Stimulated activated memory B cell treated with anti-CD40 and anti-IgM and Interleukin-4, amounts not matched to agents 10 μg/mL and 1 μg/mL and 100 μg/mL, for 72 hours (primary cell): Measurements from ENCODE around the gene SCN10A.

Source experiments
- ATAC-seq: fragments of 150-1000 bp; cut with Tn5 transposase; 2 replicates; pipeline ENCODE4 v1.10.0; 2021
- H3K27ac Mint-ChIP-seq: one replicate; pipeline ENCODE4 v1.8.0; 2022; ENCODE audit warnings: mild to moderate bottlenecking, mixed read lengths
- H3K27me3 Mint-ChIP-seq: one replicate; pipeline ENCODE4 v1.8.0; 2022; ENCODE audit warnings: mixed read lengths
- H3K36me3 Mint-ChIP-seq: one replicate; pipeline ENCODE4 v1.8.0; 2022; ENCODE audit warnings: mixed read lengths
- H3K4me1 Mint-ChIP-seq: one replicate; pipeline ENCODE4 v1.8.0; 2022; ENCODE audit warnings: mixed read lengths
- H3K4me3 Mint-ChIP-seq: one replicate; pipeline ENCODE4 v1.8.0; 2022; ENCODE audit warnings: mild to moderate bottlenecking, moderate library complexity, mixed read lengths
- H3K9me3 Mint-ChIP-seq: one replicate; pipeline ENCODE4 v1.8.0; 2022; ENCODE audit warnings: mixed read lengths

Gene SCN10A

DNA sequence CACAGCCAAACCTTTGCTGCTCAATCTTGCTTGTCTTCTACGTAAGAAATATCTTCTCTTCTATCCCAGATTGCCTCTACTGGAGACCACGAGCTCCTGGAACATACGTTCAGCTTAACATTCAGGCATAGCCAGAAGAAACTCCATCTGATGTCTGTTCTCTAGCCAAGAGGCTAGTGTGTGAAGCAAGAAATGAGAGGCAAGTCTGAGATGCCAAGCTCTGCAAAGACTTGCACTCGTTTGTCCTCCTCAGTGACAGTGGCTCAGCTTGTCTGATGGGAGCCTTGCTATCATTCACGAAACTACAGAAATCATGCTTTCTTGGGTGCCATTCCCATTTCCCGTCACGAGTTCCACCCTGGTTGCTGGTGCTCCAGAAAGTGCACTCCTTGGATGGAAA, at the start of gene SCN10A:
SCN10A (minus strand) TSS at position 192 of the 400 bp plus-strand sequence. CDS start 22,207 bp downstream, outside the sequence.
- H3K4me1 Mint-ChIP-seq, result no peaks in the 10 kb centered on the region
- H3K27ac Mint-ChIP-seq, result no peak within 1 kb of the TSS
- no peak for ATAC-seq
- peaks cover 6% of the 10 kb centered on the region for H3K27me3 Mint-ChIP-seq
- no peaks in the 10 kb centered on the region for H3K9me3 Mint-ChIP-seq
- no peak within 1 kb of the TSS for H3K4me3 Mint-ChIP-seq
- no peaks in the 10 kb centered on the region for H3K36me3 Mint-ChIP-seq

- no peaks in the 10 kb centered on the region for H3K4me1 Mint-ChIP-seq
- no peak overlapping the region for H3K4me3 Mint-ChIP-seq
- peaks cover 7% of the 10 kb centered on the region for H3K36me3 Mint-ChIP-seq
- no peak for ATAC-seq
- H3K27me3 Mint-ChIP-seq, result peaks cover 13% of the 10 kb centered on the region
- peaks cover 7% of the 10 kb centered on the region for H3K9me3 Mint-ChIP-seq
- H3K27ac Mint-ChIP-seq, result no peak overlapping the region
Measured at GRCh38 chr3:38853011-38853410, 37.0 kb upstream of the SCN10A start.

DNA sequence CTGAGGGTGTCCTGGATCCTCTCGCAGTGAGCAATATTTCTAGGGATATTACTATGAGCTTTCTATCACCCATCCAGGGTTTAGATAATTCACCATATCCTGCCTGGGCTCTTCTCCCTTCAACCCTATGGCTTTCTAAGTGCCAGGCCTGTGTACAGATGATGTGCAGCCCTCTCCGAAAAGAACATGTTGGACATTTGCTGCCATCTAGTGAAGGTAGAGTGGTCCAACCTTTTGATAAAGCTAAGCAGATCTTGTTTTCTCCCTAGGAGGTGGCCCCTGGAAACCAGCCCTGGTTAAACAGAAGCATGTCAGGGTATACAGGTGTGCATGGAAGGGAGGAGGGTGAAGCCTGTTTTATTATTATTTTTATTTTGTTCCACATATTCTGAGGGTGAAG, 27.9 kb upstream of the SCN10A start:
- H3K36me3 Mint-ChIP-seq, result no peaks in the 10 kb centered on the region
- H3K4me1 Mint-ChIP-seq, result no peaks in the 10 kb centered on the region
- ATAC-seq, result no peak
- H3K4me3 Mint-ChIP-seq, result no peak overlapping the region
- H3K9me3 Mint-ChIP-seq, result no peaks in the 10 kb centered on the region
- H3K27ac Mint-ChIP-seq, result no peak overlapping the region
- H3K27me3 Mint-ChIP-seq, result peaks cover 24% of the 10 kb centered on the region

GRCh38 chr3:38842266-38842965, 26.4 kb upstream of the SCN10A start:
- peaks cover 21% of the 10 kb centered on the region for H3K27me3 Mint-ChIP-seq
- no peaks in the 10 kb centered on the region for H3K36me3 Mint-ChIP-seq
- no peak overlapping the region for H3K27ac Mint-ChIP-seq
- H3K4me3 Mint-ChIP-seq, result no peak overlapping the region
- no peak for ATAC-seq
- H3K9me3 Mint-ChIP-seq, result no peaks in the 10 kb centered on the region
- H3K4me1 Mint-ChIP-seq, result no peaks in the 10 kb centered on the region

GRCh38 chr3:38840987-38841386, 25.0 kb upstream of the SCN10A start:
- Mint-ChIP-seq H3K27me3 (peaks cover 11% of the 10 kb centered on the region), H3K4me3 (no peak overlapping the region), H3K36me3 (no peaks in the 10 kb centered on the region), H3K9me3 (no peaks in the 10 kb centered on the region), H3K27ac (no peak overlapping the region), H3K4me1 (no peaks in the 10 kb centered on the region)
- no peak for ATAC-seq

- Mint-ChIP-seq H3K4me3 (no peak overlapping the region), H3K9me3 (no peaks in the 10 kb centered on the region), H3K36me3 (no peaks in the 10 kb centered on the region), H3K27ac (no peak overlapping the region), H3K4me1 (no peaks in the 10 kb centered on the region), H3K27me3 (no peaks in the 10 kb centered on the region)
- no peak for ATAC-seq
Measured at GRCh38 chr3:38837358-38837757, 21.3 kb upstream of the SCN10A start.

DNA sequence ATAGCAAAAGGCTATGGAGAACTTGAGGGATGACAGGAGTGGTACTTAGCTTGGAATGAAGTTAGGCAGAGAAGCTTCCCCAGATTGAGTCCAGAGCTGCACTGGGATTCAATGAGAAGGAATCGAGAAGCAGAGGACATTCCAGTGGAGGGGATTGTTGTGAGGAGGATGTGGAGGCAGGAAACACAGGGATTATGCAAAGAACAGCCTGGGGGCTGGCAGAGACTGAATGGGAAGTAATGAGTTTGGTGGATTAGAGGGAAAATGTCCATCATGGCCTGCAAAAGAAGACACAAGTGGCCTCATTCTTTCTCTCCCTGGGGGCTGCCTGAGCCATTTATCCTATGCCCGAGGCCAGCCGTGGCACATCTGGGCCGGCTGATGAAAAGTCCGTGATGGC, 20.5 kb upstream of the SCN10A start:
- H3K9me3 Mint-ChIP-seq, result no peaks in the 10 kb centered on the region
- H3K27me3 Mint-ChIP-seq, result no peaks in the 10 kb centered on the region
- ATAC-seq, result no peak
- H3K4me1 Mint-ChIP-seq, result no peaks in the 10 kb centered on the region
- H3K27ac Mint-ChIP-seq, result no peak overlapping the region
- no peak overlapping the region for H3K4me3 Mint-ChIP-seq
- H3K36me3 Mint-ChIP-seq, result no peaks in the 10 kb centered on the region

DNA sequence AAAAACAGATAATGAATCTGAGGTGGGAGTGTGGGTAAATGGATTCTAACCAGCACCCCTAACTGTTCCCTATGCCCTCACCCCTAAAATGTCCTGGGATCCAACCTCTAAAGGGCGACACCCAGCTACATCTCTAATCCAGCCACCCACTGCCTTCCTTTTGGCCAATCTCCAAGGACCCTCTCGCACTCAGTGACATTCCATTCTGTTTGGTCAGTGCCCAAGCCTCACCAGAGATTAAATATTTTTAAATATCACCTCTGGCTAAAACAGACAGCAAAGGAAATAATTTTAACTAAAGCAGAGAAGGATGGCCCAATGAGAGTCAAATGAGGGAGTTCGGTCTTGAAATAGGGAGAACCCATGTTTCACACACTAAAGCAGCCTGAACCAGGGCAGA, 19.9 kb upstream of the SCN10A start:
- Mint-ChIP-seq H3K9me3 (no peaks in the 10 kb centered on the region), H3K27me3 (no peaks in the 10 kb centered on the region), H3K36me3 (no peaks in the 10 kb centered on the region), H3K4me3 (no peak overlapping the region), H3K27ac (no peak overlapping the region), H3K4me1 (no peaks in the 10 kb centered on the region)
- ATAC-seq, result no peak

GRCh38 chr3:38834717-38835116, 18.7 kb upstream of the SCN10A start:
- H3K9me3 Mint-ChIP-seq, result no peaks in the 10 kb centered on the region
- H3K4me1 Mint-ChIP-seq, result no peaks in the 10 kb centered on the region
- H3K27me3 Mint-ChIP-seq, result no peaks in the 10 kb centered on the region
- no peak for ATAC-seq
- H3K4me3 Mint-ChIP-seq, result no peak overlapping the region
- H3K27ac Mint-ChIP-seq, result no peak overlapping the region
- no peaks in the 10 kb centered on the region for H3K36me3 Mint-ChIP-seq

GRCh38 chr3:38834110-38834509, 18.1 kb upstream of the SCN10A start:
- H3K9me3 Mint-ChIP-seq, result no peaks in the 10 kb centered on the region
- no peak overlapping the region for H3K27ac Mint-ChIP-seq
- H3K27me3 Mint-ChIP-seq, result no peaks in the 10 kb centered on the region
- ATAC-seq, result no peak
- no peaks in the 10 kb centered on the region for H3K36me3 Mint-ChIP-seq
- H3K4me3 Mint-ChIP-seq, result no peak overlapping the region
- H3K4me1 Mint-ChIP-seq, result no peaks in the 10 kb centered on the region

DNA sequence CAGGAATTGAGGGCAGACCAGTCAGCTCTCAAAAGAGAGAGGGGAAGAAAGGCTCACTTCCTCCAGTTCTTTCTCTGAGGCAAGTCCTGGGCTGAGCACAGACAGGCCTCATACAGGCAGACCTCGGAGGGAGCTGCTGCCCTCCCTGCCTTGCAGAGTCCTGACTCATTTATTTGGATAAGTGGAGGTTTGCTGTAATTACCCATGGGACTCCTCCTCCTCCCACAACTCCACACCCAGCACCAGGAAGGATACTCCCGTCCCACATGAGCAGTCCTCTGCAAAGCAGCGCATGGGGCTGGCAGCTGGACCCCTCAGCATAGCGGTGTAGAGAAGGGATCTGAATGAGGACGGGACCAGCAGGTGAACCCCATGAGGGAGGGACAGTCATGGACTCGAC, 13.4 kb upstream of the SCN10A start:
- H3K36me3 Mint-ChIP-seq, result no peaks in the 10 kb centered on the region
- H3K4me3 Mint-ChIP-seq, result no peak overlapping the region
- H3K9me3 Mint-ChIP-seq, result no peaks in the 10 kb centered on the region
- H3K27me3 Mint-ChIP-seq, result no peaks in the 10 kb centered on the region
- ATAC-seq, result no peak
- no peaks in the 10 kb centered on the region for H3K4me1 Mint-ChIP-seq
- no peak overlapping the region for H3K27ac Mint-ChIP-seq

DNA sequence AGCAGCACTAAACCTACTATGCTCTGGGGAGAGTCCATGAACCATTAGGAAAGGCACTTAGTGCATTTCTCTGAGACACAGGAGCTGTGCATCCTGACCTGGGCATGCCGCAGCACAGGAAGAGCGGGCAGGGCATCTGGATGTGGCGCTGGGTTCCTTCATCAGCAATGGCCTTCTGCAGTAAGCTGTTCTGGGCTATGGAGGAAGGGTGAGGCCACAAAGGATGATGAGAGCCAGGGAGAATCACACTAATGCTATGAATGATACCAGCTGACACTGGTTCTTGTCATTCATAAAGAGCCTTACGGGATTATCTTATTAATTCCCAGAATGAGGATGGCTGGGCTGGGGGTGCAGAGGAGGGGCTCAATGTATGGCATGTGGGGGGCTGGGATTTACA, 12.7 kb upstream of the SCN10A start:
- Mint-ChIP-seq H3K4me3 (no peak overlapping the region), H3K9me3 (no peaks in the 10 kb centered on the region), H3K27me3 (no peaks in the 10 kb centered on the region), H3K4me1 (no peaks in the 10 kb centered on the region), H3K36me3 (no peaks in the 10 kb centered on the region), H3K27ac (no peak overlapping the region)
- ATAC-seq, result no peak

- no peak for ATAC-seq
- H3K27ac Mint-ChIP-seq, result no peak overlapping the region
- H3K9me3 Mint-ChIP-seq, result no peaks in the 10 kb centered on the region
- no peaks in the 10 kb centered on the region for H3K4me1 Mint-ChIP-seq
- H3K27me3 Mint-ChIP-seq, result peaks cover 1% of the 10 kb centered on the region
- H3K36me3 Mint-ChIP-seq, result no peaks in the 10 kb centered on the region
- no peak overlapping the region for H3K4me3 Mint-ChIP-seq
Measured at GRCh38 chr3:38827791-38828190, 11.8 kb upstream of the SCN10A start.

- Mint-ChIP-seq H3K4me3 (no peak overlapping the region), H3K27me3 (peaks cover 19% of the 10 kb centered on the region), H3K4me1 (no peaks in the 10 kb centered on the region), H3K36me3 (no peaks in the 10 kb centered on the region), H3K27ac (no peak overlapping the region), H3K9me3 (no peaks in the 10 kb centered on the region)
- no peak for ATAC-seq
Measured at GRCh38 chr3:38826001-38826400, 10.0 kb upstream of the SCN10A start.

- H3K27me3 Mint-ChIP-seq, result peaks cover 19% of the 10 kb centered on the region
- ATAC-seq, result no peak
- H3K4me3 Mint-ChIP-seq, result no peak overlapping the region
- H3K9me3 Mint-ChIP-seq, result no peaks in the 10 kb centered on the region
- no peaks in the 10 kb centered on the region for H3K4me1 Mint-ChIP-seq
- no peaks in the 10 kb centered on the region for H3K36me3 Mint-ChIP-seq
- no peak overlapping the region for H3K27ac Mint-ChIP-seq
Measured at GRCh38 chr3:38824349-38824748, 8.3 kb upstream of the SCN10A start.

DNA sequence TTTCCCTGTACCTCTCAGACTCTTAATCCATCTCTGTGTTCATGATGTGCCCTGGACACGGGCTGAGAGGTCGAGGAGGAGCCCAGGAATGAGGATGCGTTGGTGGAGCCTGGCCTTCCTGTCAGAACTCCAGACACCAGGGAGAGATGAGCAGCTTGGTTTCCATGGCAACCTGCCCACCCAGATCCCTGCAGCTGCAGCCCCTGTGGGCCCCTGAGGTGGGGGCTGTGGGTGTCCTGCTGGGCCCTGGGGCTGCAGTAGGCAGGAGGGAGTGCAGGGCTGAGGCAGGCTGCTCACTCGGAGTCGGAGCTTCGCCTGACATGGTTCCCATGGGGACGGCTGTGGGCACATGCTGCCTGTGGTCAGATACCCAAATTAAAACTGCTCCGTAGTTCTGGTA, 7.7 kb upstream of the SCN10A start:
- H3K36me3 Mint-ChIP-seq, result no peaks in the 10 kb centered on the region
- no peaks in the 10 kb centered on the region for H3K9me3 Mint-ChIP-seq
- H3K4me1 Mint-ChIP-seq, result no peaks in the 10 kb centered on the region
- H3K27ac Mint-ChIP-seq, result no peak overlapping the region
- H3K4me3 Mint-ChIP-seq, result no peak overlapping the region
- peaks cover 19% of the 10 kb centered on the region for H3K27me3 Mint-ChIP-seq
- ATAC-seq, result no peak

- Mint-ChIP-seq H3K36me3 (no peaks in the 10 kb centered on the region), H3K9me3 (no peaks in the 10 kb centered on the region), H3K4me3 (no peak overlapping the region), H3K27ac (no peak overlapping the region), H3K4me1 (no peaks in the 10 kb centered on the region), H3K27me3 (peaks cover 19% of the 10 kb centered on the region)
- no peak for ATAC-seq
Measured at GRCh38 chr3:38823186-38823585, 7.2 kb upstream of the SCN10A start.
